ENCODE results near the gene VANGL1.

DNA sequence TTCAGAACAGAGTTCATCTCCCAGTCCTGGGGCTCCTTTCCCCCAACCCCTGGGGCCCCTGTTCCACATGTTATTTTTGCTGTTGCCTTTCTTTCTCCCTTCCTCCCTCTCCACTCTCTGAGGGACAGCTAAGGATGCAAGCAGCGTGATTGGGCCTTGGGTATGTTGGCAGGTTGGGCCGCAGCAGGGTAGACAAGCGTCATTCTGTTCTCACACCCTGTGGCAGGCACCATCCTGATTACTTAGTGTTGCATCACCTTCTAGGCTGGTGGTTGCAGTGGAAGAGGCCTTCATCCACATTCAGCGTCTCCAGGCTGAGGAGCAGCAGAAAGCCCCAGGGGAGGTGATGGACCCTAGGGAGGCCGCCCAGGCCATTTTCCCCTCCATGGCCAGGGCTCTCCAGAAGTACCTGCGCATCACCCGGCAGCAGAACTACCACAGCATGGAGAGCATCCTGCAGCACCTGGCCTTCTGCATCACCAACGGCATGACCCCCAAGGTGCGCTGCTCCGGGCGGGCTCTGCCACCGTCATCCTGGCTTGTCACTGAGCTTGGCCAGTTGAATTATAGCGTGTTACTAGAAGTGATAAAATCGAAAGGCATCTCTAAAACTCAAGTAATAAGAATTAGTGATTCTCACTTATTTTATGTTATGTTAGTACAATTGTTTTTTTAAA lies 43.4 kb downstream of the VANGL1 start:
- TF ChIP-seq, protein P1, sequence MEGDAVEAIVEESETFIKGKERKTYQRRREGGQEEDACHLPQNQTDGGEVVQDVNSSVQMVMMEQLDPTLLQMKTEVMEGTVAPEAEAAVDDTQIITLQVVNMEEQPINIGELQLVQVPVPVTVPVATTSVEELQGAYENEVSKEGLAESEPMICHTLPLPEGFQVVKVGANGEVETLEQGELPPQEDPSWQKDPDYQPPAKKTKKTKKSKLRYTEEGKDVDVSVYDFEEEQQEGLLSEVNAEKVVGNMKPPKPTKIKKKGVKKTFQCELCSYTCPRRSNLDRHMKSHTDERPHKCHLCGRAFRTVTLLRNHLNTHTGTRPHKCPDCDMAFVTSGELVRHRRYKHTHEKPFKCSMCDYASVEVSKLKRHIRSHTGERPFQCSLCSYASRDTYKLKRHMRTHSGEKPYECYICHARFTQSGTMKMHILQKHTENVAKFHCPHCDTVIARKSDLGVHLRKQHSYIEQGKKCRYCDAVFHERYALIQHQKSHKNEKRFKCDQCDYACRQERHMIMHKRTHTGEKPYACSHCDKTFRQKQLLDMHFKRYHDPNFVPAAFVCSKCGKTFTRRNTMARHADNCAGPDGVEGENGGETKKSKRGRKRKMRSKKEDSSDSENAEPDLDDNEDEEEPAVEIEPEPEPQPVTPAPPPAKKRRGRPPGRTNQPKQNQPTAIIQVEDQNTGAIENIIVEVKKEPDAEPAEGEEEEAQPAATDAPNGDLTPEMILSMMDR (IDR thresholded peaks at IDR 0.05): no peak
- TF ChIP-seq EZH2phosphoT487 (IDR thresholded peaks at IDR 0.05): no peak

All from neural progenitor cell (in vitro differentiated cells).